Measurements from ENCODE around the gene HSF2. TPM values are rescaled to one million over a fixed set of nuclear protein-coding genes. Genes with fewer than 3 reads are reported as not detected.
A peak's percentile ranks its signal among the peaks of the same experiment; 100 is the strongest.

The HSF2 gene
- total RNA-seq, 4 donors from 2014 or later, result 44.2 to 92.1 (median 68.3) TPM

DNA sequence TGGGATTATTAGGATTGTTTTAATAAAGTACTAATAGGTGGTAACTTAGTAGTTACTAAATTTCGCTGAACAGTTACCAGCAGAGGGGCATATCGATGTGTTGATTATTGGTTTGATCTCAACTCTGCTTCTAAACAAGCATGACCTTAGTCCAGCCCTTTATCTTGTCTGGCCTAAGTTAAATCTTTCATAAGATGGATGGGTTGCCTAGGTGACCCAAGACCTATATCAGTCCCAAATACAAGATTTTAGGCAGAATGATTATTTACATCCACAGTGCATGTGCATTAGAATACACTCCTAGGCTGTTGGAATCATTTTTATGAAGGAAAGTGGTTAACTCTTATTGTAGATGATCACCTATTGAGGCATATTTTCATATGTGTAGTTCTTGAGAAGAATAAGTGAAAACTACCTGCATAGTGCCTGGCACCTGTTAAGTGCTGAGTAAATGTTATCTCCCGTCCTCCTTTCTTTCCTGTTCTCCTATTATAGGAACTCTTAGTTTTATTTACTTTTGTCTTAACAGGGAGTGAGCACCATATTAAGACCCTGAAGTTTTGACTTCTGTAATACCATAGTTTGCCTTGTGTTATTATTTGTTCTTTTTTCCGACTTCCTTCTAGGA, 1.1 kb downstream of the HSF2 start:
- Histone ChIP-seq H3K27ac (peak overlapping the region; percentile 93 to 100 (median 94)), H3K9me3 (no peaks in the 10 kb centered on the region), H3K4me3 (peak overlapping the region; percentile 83 to 99 (median 92)), H3K4me1 (peaks cover 30 to 54% of the 10 kb centered on the region in 2 donors), H3K36me3 (no peaks in the 10 kb centered on the region), H3K27me3 (no peaks in the 10 kb centered on the region)
- in situ Hi-C loops (cut with MboI; ENCODE audit: low sequenced_read_pairs in 4 of 4) (loop anchor here in 1 of 4 donors (5.0 kb wide), 1 partner anchor 67 kb away; no protein-coding TSS in a partner anchor), intact Hi-C loops (cut with DNase I; ENCODE audit: low total_unique reads) (loop anchor here (2.0 to 10.0 kb wide), 3 partner anchors 16 to 616 kb away; partner anchors contain the start of gene SMPDL3A)
- no peak for ATAC-seq
- no peak for DNase-seq
- no peak for TF ChIP-seq POLR2A (IDR thresholded peaks at IDR 0.05)
- TF ChIP-seq, protein P1, sequence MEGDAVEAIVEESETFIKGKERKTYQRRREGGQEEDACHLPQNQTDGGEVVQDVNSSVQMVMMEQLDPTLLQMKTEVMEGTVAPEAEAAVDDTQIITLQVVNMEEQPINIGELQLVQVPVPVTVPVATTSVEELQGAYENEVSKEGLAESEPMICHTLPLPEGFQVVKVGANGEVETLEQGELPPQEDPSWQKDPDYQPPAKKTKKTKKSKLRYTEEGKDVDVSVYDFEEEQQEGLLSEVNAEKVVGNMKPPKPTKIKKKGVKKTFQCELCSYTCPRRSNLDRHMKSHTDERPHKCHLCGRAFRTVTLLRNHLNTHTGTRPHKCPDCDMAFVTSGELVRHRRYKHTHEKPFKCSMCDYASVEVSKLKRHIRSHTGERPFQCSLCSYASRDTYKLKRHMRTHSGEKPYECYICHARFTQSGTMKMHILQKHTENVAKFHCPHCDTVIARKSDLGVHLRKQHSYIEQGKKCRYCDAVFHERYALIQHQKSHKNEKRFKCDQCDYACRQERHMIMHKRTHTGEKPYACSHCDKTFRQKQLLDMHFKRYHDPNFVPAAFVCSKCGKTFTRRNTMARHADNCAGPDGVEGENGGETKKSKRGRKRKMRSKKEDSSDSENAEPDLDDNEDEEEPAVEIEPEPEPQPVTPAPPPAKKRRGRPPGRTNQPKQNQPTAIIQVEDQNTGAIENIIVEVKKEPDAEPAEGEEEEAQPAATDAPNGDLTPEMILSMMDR (IDR thresholded peaks at IDR 0.05 in 4 of 5, conservative IDR thresholded peaks at IDR 0.05 in 1 of 5), result no peak

DNA sequence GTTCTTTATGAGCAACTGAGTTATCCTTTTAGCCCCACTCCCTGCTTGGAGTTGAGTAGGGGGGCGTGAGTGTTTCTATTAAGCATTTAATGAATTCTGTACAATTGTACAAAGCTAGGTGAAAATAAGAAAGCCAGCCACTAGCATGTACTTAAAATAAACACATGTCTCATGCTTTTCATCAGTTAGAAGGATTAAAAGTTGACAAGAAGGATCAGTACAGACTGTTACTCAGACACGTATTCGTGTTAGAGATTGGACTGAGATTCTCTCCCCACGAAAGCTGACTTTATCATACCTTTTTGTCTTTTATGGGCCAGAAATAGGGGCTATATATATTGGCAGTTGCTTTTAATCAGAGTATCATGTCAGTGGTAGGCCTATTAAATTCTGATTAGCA, 1.7 kb downstream of the HSF2 start:
- peak overlapping the region; percentile 93 to 100 (median 94) for H3K27ac ChIP-seq
- H3K4me1 ChIP-seq, result peaks cover 34 to 59% of the 10 kb centered on the region in 2 donors
- peak overlapping the region; percentile 83 to 99 (median 92) for H3K4me3 ChIP-seq
- DNase-seq (no peak), ATAC-seq (peak; percentile 32 to 59)
- no peaks in the 10 kb centered on the region for H3K9me3 ChIP-seq
- no peaks in the 10 kb centered on the region for H3K36me3 ChIP-seq
- TF ChIP-seq, protein P1 (IDR thresholded peaks at IDR 0.05 in 4 of 5, conservative IDR thresholded peaks at IDR 0.05 in 1 of 5), result no peak
- peak; percentile 34 to 68 for TF ChIP-seq POLR2A (IDR thresholded peaks at IDR 0.05)
- intact Hi-C loops (cut with DNase I; ENCODE audit: low total_unique reads) (loop anchor here (2.0 to 10.0 kb wide), 3 partner anchors 16 to 616 kb away; partner anchors contain the start of gene SMPDL3A), in situ Hi-C loops (cut with MboI; ENCODE audit: low sequenced_read_pairs in 4 of 4) (loop anchor here in 1 of 4 donors (5.0 kb wide), 1 partner anchor 66 kb away; no protein-coding TSS in a partner anchor)
- H3K27me3 ChIP-seq, result no peaks in the 10 kb centered on the region

DNA sequence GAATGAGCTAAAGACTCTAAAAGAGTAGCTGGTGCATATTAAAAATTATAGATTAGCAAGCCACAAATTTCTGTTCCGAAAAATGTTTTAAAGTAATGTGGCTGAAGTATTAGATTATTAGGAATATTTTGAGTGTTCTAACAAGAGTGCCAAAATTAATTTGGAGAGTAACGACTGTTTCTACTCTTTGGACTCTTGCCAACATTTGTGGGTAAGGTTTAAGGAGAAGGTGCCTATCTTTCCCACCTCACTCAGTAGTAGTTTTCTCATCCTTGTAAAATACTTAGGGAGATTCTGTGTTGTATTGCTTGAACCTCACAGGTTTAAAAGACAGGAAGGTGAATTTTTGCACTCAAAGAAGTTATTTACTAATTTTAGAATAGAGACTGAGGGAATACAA, 5.0 kb downstream of the HSF2 start:
- in situ Hi-C loops (cut with MboI; ENCODE audit: low sequenced_read_pairs in 4 of 4), result loop anchor here in 1 of 4 donors (5.0 kb wide), 1 partner anchor 63 kb away; no protein-coding TSS in a partner anchor
- Histone ChIP-seq H3K4me1 (peaks cover 52 to 82% of the 10 kb centered on the region in 2 donors), H3K27me3 (no peaks in the 10 kb centered on the region), H3K36me3 (no peaks in the 10 kb centered on the region), H3K4me3 (no peak overlapping the region), H3K27ac (peak overlapping the region; percentile 93 to 100 (median 94)), H3K9me3 (no peaks in the 10 kb centered on the region)
- DNase-seq (no peak), ATAC-seq (no peak)
- intact Hi-C loops (cut with DNase I; ENCODE audit: low total_unique reads), result loop anchor here (5.0 to 10.0 kb wide), 2 partner anchors 383 to 620 kb away; partner anchors contain the start of gene SMPDL3A
- TF ChIP-seq, protein P1 (IDR thresholded peaks at IDR 0.05 in 4 of 5, conservative IDR thresholded peaks at IDR 0.05 in 1 of 5), result no peak
- no peak for TF ChIP-seq POLR2A (IDR thresholded peaks at IDR 0.05)

DNA sequence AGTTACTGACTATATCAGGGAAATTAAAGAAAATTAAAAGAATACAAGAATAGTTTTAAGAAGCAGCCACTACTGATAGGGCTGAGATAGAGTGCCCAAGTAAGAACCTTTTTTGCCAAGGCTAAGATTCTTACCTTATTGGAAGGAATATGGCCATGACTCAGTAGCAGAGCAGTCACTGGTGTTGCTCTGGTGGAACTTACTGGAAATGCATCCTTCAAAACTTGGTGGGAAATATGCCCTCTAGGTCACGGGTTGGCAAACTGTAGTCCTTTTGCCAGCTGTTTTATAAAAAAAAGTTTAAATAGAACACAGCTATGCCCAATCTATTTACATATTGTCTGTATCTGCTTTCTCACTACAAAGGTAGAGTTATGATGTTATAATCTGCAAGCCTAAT, 6.0 kb downstream of the HSF2 start:
- Histone ChIP-seq H3K27me3 (no peaks in the 10 kb centered on the region), H3K36me3 (no peaks in the 10 kb centered on the region), H3K4me3 (no peak overlapping the region), H3K27ac (peak overlapping the region; percentile 93 to 100 (median 94)), H3K9me3 (no peaks in the 10 kb centered on the region), H3K4me1 (peaks cover 62 to 90% of the 10 kb centered on the region in 2 donors)
- in situ Hi-C loops (cut with MboI; ENCODE audit: low sequenced_read_pairs in 4 of 4) (no loop called here), intact Hi-C loops (cut with DNase I; ENCODE audit: low total_unique reads) (loop anchor here (10.0 kb wide), 1 partner anchor 621 kb away; no protein-coding TSS in a partner anchor)
- TF ChIP-seq POLR2A (IDR thresholded peaks at IDR 0.05), result no peak
- TF ChIP-seq, protein P1 (IDR thresholded peaks at IDR 0.05 in 4 of 5, conservative IDR thresholded peaks at IDR 0.05 in 1 of 5), result peak in 1 of 5 experiments; percentile 17
- no peak for DNase-seq
- no peak for ATAC-seq
